SIG-M5 treated with dmso at 0.1 percent for 504 hours (cell line): Measurements from ENCODE around the gene CCZ1B.
A peak's percentile ranks its signal among the peaks of the same experiment; 100 is the strongest.
"Not testable (repeated sequence)": the region's sequence is repeated elsewhere in the genome, so short reads cannot be mapped to it uniquely, and the experiment has no call there.

Source experiments
- DNase-seq: peaks from one replicate; lab custom pipeline; 2025; ENCODE audit not compliant: unreplicated experiment; lab: John Stamatoyannopoulos, UW

CCZ1B gene

GRCh38 chr7:6826151-6826550, at the start of gene CCZ1B:
CCZ1B (minus strand) TSS chr7:6826275; CDS start chr7:6826197, 78 bp downstream.
- DNase-seq, result peak; percentile 60

- not testable (repeated sequence) for DNase-seq
Observed at GRCh38 chr7:6875022-6875421, 48.9 kb upstream of the CCZ1B start.

- not testable (repeated sequence) for DNase-seq
Observed at GRCh38 chr7:6872246-6872945, 46.3 kb upstream of the CCZ1B start.

GRCh38 chr7:6871421-6872144, 45.5 kb upstream of the CCZ1B start:
- DNase-seq, result not testable (repeated sequence)

GRCh38 chr7:6864751-6865150, 38.7 kb upstream of the CCZ1B start:
- not testable (repeated sequence) for DNase-seq

GRCh38 chr7:6864188-6864587, 38.1 kb upstream of the CCZ1B start:
- not testable (repeated sequence) for DNase-seq

- not testable (repeated sequence) for DNase-seq
Observed at GRCh38 chr7:6862876-6863275, 36.8 kb upstream of the CCZ1B start.

GRCh38 chr7:6857721-6858314, 31.7 kb upstream of the CCZ1B start:
- DNase-seq, result peak; percentile 33

- not testable (repeated sequence) for DNase-seq
Observed at GRCh38 chr7:6855563-6856131, 29.6 kb upstream of the CCZ1B start.

GRCh38 chr7:6854747-6855562, 28.9 kb upstream of the CCZ1B start:
- DNase-seq, result not testable (repeated sequence)

GRCh38 chr7:6853681-6854080, 27.6 kb upstream of the CCZ1B start:
- not testable (repeated sequence) for DNase-seq

- not testable (repeated sequence) for DNase-seq
Observed at GRCh38 chr7:6849127-6849526, 23.1 kb upstream of the CCZ1B start.

GRCh38 chr7:6847751-6848150, 21.7 kb upstream of the CCZ1B start:
- DNase-seq, result not testable (repeated sequence)

GRCh38 chr7:6845971-6846449, 19.9 kb upstream of the CCZ1B start:
- not testable (repeated sequence) for DNase-seq

- DNase-seq, result not testable (repeated sequence)
Observed at GRCh38 chr7:6843654-6844053, 17.6 kb upstream of the CCZ1B start.

- not testable (repeated sequence) for DNase-seq
Observed at GRCh38 chr7:6843092-6843491, 17.0 kb upstream of the CCZ1B start.

- DNase-seq, result not testable (repeated sequence)
Observed at GRCh38 chr7:6842278-6842921, 16.3 kb upstream of the CCZ1B start.

GRCh38 chr7:6837081-6837480, 11.0 kb upstream of the CCZ1B start:
- not testable (repeated sequence) for DNase-seq

- DNase-seq, result not testable (repeated sequence)
Observed at GRCh38 chr7:6835521-6835920, 9.4 kb upstream of the CCZ1B start.

- no peak for DNase-seq
Observed at GRCh38 chr7:6833636-6834035, 7.6 kb upstream of the CCZ1B start.
